GM19455 (cell line): ENCODE results near the gene RALGDS.

Experiments used
- ATAC-seq: cut with Tn5 transposase; IDR thresholded peaks from one replicate; pipeline ENCODE4 v1.9.1; 2021; ENCODE audit not compliant: unreplicated experiment

Gene RALGDS

DNA sequence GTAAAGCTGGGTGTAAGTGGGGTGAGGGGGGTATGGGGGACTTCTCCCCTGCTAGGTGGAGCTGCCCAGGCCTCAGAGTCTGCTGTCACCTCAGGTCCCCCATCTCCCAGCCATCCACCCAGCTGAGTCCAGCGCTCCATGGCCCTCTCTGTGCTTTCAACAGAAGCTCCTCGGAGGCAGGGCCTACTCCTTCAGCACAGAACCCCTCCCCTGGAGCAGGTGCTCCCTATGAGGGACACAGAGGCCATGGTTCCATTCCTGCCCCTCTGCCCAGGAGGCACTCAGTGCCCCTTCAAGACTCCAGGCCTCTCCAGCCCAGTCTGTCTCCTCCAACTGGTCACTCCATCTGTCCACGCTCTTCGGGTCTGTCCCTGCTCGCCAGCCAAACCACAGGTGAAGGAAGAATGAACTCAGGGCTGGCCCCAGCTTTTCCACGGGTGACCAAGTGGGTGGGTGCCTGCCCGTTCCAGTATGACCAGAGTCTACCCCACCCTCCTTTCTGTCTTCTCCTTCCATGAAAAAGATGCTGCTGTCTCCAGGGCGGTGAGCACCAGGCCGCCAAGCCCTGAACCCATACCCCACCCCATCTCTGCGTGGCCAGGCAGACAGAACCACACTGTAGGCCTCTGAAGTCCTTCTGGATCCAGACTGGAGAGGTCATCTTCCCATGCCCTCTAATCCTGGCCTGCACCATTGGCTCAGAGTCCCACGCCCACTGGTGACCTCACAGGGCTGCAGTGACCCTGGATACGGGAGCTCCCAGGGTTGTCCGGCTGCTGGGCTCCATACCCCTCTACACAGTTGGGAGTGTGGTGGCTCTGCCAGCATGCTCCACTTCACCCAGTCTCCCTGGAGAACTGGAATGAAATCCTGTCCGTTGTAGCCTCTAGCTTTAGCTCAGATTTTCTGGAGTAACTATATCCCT, 30.8 kb upstream of the RALGDS start:
- ATAC-seq: no peak

DNA sequence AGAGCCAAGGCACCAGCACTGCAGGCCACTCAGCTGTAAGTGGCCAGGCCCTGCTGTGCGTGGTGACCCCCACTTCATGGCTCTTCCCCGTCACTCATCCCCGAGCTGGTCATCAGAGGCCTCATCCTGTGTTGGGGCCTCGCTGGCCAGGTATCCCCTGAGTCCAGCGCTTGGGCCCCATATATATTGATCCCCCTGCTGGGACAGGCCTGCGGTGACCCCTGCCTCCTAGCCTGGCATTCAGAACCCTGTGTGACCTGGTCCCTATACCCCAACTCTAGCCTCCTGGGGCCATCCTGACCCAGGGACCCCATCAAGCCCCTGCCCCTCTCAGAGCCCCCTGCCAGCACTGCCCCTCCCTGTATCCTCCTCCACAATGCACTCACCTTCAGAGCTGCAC, 30.0 kb upstream of the RALGDS start:
- ATAC-seq: no peak

DNA sequence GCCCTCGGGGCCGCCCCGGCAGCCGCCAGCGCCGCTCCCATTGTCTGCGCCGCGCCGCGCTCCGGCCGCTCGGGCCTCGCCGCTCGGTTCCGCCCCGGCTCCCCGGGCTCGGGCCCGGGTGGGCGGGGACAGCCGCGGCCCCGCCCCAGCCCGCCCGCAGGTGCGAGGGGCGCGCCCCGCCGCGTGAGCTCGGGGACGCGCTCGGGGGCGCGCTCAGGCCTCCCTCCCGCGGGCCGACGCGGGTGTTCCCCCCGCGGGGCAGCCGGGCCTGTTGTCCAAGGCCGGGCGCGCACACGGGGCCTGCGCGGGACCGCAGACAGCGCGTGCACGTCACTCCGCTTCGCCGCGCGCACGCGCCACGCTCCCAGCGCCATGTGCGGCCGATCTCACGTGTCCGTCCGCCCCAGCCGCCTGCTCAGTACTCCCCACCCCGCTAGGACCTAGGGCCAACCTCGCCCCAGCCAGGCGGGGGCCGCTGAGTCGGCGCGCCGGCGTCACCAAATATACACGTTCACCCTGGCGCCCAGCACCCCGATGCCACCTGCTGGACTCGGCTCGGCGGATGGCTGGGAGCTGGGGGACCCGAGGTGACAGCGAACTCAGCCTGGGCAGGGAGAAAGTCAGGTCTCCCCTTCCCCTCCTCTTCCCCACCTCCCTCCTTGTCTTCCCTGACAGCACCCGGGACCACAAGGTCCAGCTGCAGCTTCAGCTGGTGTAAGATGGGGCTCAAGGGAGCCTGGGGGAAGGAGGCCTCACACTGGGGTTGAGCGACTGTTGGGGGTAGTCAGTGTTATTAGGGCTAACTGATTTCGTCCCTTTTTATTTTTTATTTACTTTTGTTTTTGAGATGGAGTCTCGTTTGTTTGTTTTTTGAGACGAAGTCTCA, 28.3 kb upstream of the RALGDS start:
- peak; percentile 71 for ATAC-seq

- ATAC-seq: peak; percentile 16
Measured at GRCh38 chr9:133148199-133149129, 27.4 kb upstream of the RALGDS start.

DNA sequence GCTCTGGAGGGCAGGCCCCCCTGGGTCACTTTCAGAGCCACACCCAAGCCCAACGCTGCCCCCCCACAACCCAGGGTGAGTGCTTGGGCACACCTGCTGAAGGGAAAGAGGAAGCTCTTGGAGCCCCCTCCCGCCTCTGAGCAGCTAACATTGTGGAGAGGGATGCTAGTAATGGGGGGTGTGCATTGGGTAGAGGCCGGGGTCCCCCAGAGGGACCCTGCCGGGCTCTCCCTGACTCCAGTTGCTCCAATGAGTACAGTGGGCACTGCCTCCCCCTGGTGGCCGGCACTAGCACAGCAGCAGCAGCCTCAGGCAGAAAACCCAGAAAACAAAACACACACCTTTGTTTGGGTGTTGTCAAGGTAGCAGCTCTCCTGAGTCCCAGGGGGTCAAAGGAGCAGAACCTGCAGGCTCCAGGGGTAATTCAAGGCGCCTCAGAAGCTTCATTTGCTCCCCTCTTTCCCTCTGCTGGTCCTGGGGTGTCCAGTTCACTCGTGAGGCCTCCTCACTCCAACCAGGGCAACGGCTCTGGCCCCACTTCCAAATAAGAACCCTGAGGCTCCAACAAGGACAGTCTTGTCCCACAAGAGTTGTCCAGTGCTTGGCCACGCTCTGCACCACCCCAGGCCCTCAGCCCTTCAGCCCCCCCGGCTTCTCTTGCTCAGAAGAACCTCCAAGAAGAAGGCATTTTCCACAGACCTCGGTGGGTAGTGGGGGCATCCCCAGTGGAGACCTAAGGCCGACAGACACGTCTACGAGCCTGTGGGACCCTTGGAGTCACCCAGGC, 26.6 kb upstream of the RALGDS start:
- no peak for ATAC-seq

DNA sequence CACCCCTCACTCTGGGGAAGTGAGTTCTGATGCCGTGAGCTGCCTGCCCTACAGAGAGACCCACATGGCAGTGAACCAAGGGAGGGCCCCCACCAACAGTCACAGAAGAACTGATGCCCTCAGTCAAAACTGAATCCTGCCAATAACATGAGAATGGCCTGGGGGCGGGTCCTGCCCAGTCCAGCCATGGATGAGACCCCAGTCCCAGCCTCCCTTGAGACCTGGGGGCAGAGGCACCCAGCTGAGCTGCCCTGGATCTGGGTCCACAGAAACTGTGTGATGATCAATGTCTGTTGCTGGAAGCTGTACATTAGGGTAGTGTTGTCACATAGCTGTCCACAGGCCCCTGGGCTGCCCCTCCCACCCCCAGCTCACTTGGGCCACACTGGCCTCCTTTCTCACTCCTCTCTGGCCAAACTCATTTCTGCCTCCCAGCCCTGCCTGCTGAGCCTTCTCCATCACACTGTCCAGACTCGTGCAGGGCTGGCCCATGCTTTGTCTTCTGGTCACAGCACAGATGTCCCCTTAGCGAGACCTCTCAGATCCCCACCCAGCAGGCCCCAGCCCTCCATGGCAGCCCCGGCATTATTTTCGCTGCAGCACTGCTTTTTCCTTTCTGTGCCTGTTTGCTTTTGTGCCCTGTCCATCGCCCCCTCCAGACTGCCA, 25.8 kb upstream of the RALGDS start:
- ATAC-seq: no peak

DNA sequence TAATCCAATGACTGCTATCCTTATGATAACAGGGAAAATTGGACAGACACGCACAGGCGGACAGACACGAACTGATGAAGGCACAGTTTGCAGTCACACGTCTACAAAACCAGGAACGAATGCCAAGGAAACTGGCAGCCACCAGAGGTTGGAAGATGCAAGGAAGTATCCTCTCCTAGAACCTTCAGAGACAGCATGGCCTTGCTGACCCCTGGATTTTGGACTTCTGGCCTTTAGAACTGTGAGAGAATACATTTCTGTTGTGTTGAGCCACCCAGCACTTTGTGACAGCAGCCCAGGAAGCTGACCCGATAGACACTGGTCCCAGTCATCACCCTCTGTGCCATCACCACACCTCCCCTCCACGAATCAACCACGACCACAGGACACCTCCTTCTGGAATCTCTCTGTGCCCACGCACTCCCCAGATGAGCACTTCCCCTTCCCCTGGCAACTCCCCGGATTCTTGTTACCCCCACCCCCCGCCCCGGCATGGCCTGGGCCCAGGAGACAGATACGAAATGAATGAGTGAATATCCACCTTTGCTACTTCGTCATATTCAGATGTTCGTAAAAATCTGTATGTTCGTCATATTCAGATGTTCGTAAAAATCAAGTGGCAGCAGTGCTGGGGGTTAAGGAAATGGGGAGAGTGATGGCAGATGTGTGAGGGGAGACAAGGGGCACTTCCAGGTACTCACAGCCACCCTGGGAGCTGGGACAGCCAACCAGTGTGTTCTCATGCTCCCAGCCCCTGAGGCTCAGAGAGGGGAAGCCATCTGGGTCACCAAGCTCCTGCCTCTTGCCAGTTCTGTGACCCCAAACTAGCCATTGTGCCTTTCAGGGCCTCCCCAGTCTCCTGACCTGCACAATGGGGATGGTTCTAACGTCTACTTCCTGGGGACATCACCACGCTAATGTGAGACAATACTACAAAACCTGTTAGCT, 24.1 kb upstream of the RALGDS start:
- no peak for ATAC-seq

DNA sequence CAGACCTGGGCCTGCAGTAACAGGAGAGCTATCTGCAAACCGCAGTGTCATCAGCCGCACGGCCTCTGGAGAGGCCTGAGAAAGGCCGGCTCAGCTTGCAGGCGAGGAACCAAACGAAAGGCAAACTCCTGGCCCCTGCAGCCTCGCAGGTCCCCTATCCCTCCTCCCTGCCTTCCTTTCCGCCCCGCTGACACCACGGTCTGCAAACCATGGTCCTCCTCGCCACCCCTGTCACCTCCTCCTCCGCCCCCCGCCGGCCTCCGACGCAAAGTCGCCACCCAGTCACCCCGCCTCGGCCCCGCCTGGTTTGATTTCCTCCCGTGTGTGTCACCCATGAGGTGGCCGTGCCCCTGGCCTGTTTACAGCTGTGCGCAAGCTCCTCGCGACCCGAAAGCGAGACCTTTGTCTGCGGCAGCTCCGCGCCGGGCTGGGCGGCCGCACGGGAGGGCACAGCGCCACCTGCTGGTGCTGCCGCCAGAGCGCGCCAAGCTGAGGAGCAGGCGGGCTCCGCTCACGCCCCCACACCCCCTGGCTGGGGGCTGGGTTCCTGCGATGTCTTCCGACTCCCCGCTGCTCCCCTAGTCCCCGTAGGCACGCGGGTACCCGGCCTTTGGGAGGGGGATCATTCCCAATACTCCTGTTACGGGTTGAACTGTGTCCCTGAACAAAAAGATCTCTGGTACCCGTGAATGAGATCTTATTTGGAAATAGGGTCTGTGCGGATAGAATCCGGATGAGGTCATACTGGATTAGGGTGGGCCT, 23.3 kb upstream of the RALGDS start:
- peak; percentile 42 for ATAC-seq

DNA sequence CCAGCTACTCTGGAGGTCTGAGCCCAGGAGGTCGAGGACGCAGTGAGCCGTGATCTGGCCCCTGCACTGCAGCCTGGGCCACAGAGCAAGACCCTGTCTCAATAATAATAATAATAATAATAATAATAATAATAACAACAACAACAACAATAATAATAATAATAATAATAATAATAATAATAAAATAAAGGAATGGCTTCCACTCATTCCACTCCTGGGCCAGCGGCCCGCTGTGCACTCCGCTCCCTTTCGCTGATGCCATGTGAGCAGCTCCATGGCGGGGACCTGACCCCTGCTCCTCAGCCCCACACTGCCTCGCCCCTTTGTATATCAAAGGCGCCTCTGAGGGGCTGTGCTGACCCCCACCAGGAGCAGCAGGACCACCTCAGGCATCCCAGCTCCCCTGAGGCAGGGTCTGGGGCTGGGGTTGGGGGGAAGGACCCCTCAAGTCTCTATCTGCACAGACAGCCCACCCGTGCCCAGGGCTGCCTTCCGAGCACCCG, 22.6 kb upstream of the RALGDS start:
- no peak for ATAC-seq

DNA sequence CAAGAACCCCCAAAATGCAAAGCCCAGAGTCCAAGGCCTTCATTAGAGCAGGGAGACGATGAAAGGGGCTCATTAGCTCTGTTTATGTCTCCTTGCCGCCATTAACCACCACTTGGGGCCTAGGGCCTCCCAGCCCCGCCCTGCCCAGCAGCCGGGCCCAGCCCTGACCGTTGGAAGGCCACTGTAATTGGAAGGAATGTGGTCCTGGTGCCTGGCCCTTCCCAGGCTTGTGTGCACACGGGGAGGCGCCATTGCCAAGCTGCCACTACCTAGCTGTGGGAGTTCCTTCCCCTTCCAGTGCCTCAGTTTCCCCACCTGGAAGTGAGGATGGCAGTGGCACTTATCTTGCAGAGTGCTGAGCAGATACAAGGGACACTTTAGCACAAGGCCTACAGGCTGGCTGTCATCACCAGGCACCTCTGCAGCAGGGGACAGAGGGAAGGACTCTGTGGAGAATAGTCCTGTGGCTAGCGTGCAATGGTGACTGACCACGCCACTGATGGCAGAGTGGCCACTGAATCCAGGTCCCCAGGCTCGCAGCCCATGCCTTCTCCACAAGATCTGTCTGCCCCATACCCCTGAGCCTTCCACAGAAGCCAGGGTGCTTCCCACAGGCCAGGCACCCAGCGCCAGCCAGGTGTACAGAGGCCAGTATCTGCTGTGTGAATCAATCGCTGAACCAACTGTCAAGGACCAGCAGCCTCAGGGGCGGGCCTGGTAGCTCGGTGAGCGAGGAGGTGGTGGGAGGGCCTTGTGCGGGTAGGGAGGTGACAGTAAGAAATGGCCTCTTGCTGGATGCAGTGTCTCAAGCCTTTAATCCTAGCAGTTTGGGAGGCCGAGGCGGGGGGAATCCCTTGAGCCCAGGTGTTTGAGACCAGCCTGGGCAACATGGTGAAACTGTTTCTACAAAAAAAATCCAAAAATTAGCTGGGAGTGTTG, 21.9 kb upstream of the RALGDS start:
- no peak for ATAC-seq

DNA sequence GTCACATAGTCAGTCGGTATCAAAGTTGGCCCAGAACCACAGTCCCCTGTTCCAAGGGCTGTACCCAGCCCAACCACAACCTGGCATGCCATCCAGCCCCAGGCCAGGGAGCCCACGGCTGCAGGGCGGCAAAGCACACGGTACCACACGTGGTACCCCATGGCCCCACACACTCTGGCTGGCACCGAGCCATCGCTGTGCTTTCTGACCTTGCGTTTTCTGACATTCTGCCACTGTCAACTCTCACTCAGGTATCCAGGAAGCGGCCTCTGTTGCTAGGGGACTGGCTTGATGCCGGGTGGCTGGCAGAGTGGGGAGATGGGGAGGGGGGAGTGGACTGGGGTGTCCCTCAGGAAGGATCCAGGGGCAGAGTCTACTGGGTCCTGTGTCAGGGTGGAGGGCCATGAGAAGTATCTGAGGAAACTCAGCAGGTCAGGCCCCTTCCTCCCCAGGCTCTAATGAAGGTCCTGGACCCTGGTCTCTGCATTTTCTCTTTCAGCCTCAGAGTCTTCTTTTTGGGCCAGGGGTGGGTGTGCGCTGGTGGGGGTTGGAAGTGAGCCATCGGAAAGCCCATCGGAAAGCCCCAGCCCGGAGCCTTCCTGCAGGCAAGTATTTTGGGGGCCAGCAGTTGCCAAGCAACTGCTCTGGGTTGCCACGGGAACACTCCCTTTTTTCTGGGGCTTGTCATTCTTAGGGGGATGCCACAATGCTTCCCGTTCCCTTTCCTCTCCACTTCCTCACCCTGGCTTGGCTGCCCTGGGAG, 21.0 kb upstream of the RALGDS start:
- no peak for ATAC-seq

GRCh38 chr9:133140606-133141005, 19.6 kb upstream of the RALGDS start:
- ATAC-seq: no peak

- ATAC-seq: no peak
Measured at GRCh38 chr9:133140174-133140505, 19.1 kb upstream of the RALGDS start.

DNA sequence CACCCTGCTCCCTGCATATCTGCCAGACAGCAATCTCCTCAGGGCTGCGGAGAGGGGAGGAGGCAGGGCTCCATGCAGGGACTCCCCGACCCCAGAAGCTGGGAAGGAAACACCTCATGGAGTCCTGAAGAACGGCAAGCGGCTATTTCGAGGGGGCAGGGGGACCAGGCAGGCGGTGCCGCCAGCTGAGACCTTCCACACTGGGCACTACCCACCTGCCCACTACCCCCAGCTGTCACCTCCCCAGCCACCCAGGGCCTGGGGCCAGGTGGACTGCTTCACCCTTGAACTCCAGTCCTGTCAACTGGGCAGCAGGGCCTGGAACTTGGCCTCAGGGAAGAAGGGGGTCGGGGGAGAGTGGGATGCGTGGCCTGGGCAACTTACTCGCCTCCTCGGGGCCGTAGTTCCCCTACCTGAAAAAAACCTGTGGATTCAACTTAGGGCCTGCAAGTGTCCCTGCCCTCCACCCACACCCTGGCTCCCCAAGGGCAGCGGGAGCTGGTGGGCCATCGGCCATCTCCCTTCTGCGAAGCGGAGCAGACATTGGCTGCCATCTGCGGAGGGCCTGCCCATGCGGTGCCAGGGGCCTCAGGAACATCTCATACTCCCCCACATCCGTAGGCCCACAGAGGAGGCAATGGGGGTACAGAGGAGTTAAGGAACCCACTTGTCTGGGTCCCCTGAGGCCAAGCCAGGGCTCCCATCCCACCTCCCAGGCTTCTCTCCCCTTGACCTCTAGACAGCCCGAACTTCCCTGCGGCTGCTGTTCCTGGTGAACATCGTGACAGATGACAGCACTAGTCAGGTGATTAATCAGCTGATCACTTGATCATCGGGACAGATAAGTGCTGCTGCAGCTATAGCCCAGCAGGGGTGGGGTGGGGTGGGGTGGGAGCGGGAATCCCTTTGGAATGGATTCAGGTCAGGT, 18.5 kb upstream of the RALGDS start:
- ATAC-seq: no peak
